Dendritic cell treated with granulocyte-macrophage colony-stimulating factor and Interleukin-4, amounts not matched to agents 40 ng/mL and 50 ng/mL, for 4 days (primary cell): ENCODE results near the gene TRIM38.
"Not testable (repeated sequence)": the region's sequence is repeated elsewhere in the genome, so short reads cannot be mapped to it uniquely, and the experiment has no call there.

Experiments
- H3K27ac Mint-ChIP-seq: one replicate; pipeline ENCODE4 v1.8.0; 2022; ENCODE audit warnings: mild to moderate bottlenecking, mixed read lengths
- H3K27me3 Mint-ChIP-seq: one replicate; pipeline ENCODE4 v1.8.0; 2022; ENCODE audit warnings: mild to moderate bottlenecking, mixed read lengths
- H3K36me3 Mint-ChIP-seq: one replicate; pipeline ENCODE4 v1.8.0; 2022; ENCODE audit warnings: low read depth, mixed read lengths
- H3K4me1 Mint-ChIP-seq: one replicate; pipeline ENCODE4 v1.8.0; 2022; ENCODE audit warnings: low read depth, mixed read lengths
- H3K4me3 Mint-ChIP-seq: one replicate; pipeline ENCODE4 v1.8.0; 2022; ENCODE audit warnings: mild to moderate bottlenecking, moderate library complexity, mixed read lengths
- H3K9me3 Mint-ChIP-seq: one replicate; pipeline ENCODE4 v1.8.0; 2022; ENCODE audit warnings: mixed read lengths
- intact Hi-C: fragments of 100-400 bp; cut with micrococcal nuclease; formaldehyde crosslinking; loops from one replicate; pipeline ENCODE4 v1.15.0; 2022

The TRIM38 gene

GRCh38 chr6:25962149-25963127, at the start of gene TRIM38:
TSS of gene TRIM38 (plus strand) at chr6:25962802. CDS start at chr6:25966523, 3,721 bp downstream.
- H3K27me3 Mint-ChIP-seq = no peaks in the 10 kb centered on the region
- H3K27ac Mint-ChIP-seq = peak within 1 kb of the TSS; percentile 99
- peaks cover 69% of the 10 kb centered on the region for H3K4me1 Mint-ChIP-seq
- intact Hi-C loops = loop anchor here (2.0 kb wide), 1 partner anchor 30 kb away; no protein-coding TSS in a partner anchor
- peak within 1 kb of the TSS; percentile 95 for H3K4me3 Mint-ChIP-seq
- peaks cover 50% of the 10 kb centered on the region for H3K36me3 Mint-ChIP-seq
- no peaks in the 10 kb centered on the region for H3K9me3 Mint-ChIP-seq

- Mint-ChIP-seq H3K27ac (no peak overlapping the region), H3K9me3 (no peaks in the 10 kb centered on the region), H3K4me1 (no peaks in the 10 kb centered on the region), H3K36me3 (no peaks in the 10 kb centered on the region), H3K4me3 (no peak overlapping the region), H3K27me3 (peaks cover 1% of the 10 kb centered on the region)
- intact Hi-C loops = no loop called here
These were observed 48.9 kb upstream of the TRIM38 start for GRCh38 chr6:25913741-25914140.

- no peaks in the 10 kb centered on the region for H3K9me3 Mint-ChIP-seq
- H3K4me1 Mint-ChIP-seq = no peaks in the 10 kb centered on the region
- H3K27me3 Mint-ChIP-seq = peaks cover 1% of the 10 kb centered on the region
- H3K27ac Mint-ChIP-seq = no peak overlapping the region
- intact Hi-C loops = no loop called here
- H3K36me3 Mint-ChIP-seq = no peaks in the 10 kb centered on the region
- H3K4me3 Mint-ChIP-seq = no peak overlapping the region
These were observed 46.3 kb upstream of the TRIM38 start for GRCh38 chr6:25916330-25916729.

- Mint-ChIP-seq H3K36me3 (no peaks in the 10 kb centered on the region), H3K4me3 (no peak overlapping the region), H3K9me3 (no peaks in the 10 kb centered on the region), H3K4me1 (no peaks in the 10 kb centered on the region), H3K27me3 (no peaks in the 10 kb centered on the region), H3K27ac (no peak overlapping the region)
- intact Hi-C loops = no loop called here
These were observed 45.7 kb upstream of the TRIM38 start for GRCh38 chr6:25916789-25917490.

GRCh38 chr6:25918083-25918683, 44.4 kb upstream of the TRIM38 start:
- H3K4me1 Mint-ChIP-seq = no peaks in the 10 kb centered on the region
- intact Hi-C loops = no loop called here
- H3K27ac Mint-ChIP-seq = no peak overlapping the region
- H3K27me3 Mint-ChIP-seq = no peaks in the 10 kb centered on the region
- H3K9me3 Mint-ChIP-seq = no peaks in the 10 kb centered on the region
- no peak overlapping the region for H3K4me3 Mint-ChIP-seq
- H3K36me3 Mint-ChIP-seq = no peaks in the 10 kb centered on the region

GRCh38 chr6:25919657-25920056, 42.9 kb upstream of the TRIM38 start:
- no peaks in the 10 kb centered on the region for H3K36me3 Mint-ChIP-seq
- intact Hi-C loops = no loop called here
- no peaks in the 10 kb centered on the region for H3K9me3 Mint-ChIP-seq
- no peaks in the 10 kb centered on the region for H3K4me1 Mint-ChIP-seq
- H3K4me3 Mint-ChIP-seq = no peak overlapping the region
- H3K27ac Mint-ChIP-seq = no peak overlapping the region
- H3K27me3 Mint-ChIP-seq = no peaks in the 10 kb centered on the region

- H3K9me3 Mint-ChIP-seq = no peaks in the 10 kb centered on the region
- H3K36me3 Mint-ChIP-seq = no peaks in the 10 kb centered on the region
- H3K4me3 Mint-ChIP-seq = no peak overlapping the region
- H3K27me3 Mint-ChIP-seq = no peaks in the 10 kb centered on the region
- H3K4me1 Mint-ChIP-seq = no peaks in the 10 kb centered on the region
- intact Hi-C loops = no loop called here
- H3K27ac Mint-ChIP-seq = no peak overlapping the region
These were observed 40.9 kb upstream of the TRIM38 start for GRCh38 chr6:25921525-25922203.

- no peaks in the 10 kb centered on the region for H3K9me3 Mint-ChIP-seq
These were observed 40.3 kb upstream of the TRIM38 start for GRCh38 chr6:25922301-25922700.

GRCh38 chr6:25925876-25926275, 36.7 kb upstream of the TRIM38 start:
- Mint-ChIP-seq H3K36me3 (no peaks in the 10 kb centered on the region), H3K27ac (no peak overlapping the region), H3K27me3 (no peaks in the 10 kb centered on the region), H3K4me1 (peaks cover under 1% of the 10 kb centered on the region), H3K9me3 (peaks cover under 1% of the 10 kb centered on the region), H3K4me3 (no peak overlapping the region)
- intact Hi-C loops = no loop called here

More at GRCh38 chr6:25922301-25922700, 40.3 kb upstream of the TRIM38 start:
- Mint-ChIP-seq H3K27me3 (no peaks in the 10 kb centered on the region), H3K4me3 (no peak overlapping the region), H3K27ac (no peak overlapping the region), H3K4me1 (no peaks in the 10 kb centered on the region), H3K36me3 (no peaks in the 10 kb centered on the region)
- intact Hi-C loops = no loop called here

- Mint-ChIP-seq H3K36me3 (no peaks in the 10 kb centered on the region), H3K4me1 (peaks cover 5% of the 10 kb centered on the region), H3K9me3 (peaks cover 7% of the 10 kb centered on the region), H3K4me3 (no peak overlapping the region), H3K27ac (no peak overlapping the region), H3K27me3 (no peaks in the 10 kb centered on the region)
- intact Hi-C loops = no loop called here
These were observed 35.4 kb upstream of the TRIM38 start for GRCh38 chr6:25927178-25927577.

- H3K4me1 Mint-ChIP-seq = peaks cover 5% of the 10 kb centered on the region
- H3K27me3 Mint-ChIP-seq = no peaks in the 10 kb centered on the region
- no peak overlapping the region for H3K4me3 Mint-ChIP-seq
- intact Hi-C loops = no loop called here
- H3K36me3 Mint-ChIP-seq = no peaks in the 10 kb centered on the region
- H3K9me3 Mint-ChIP-seq = peaks cover 7% of the 10 kb centered on the region
- no peak overlapping the region for H3K27ac Mint-ChIP-seq
These were observed 34.8 kb upstream of the TRIM38 start for GRCh38 chr6:25927756-25928216.

GRCh38 chr6:25928562-25929324, 33.9 kb upstream of the TRIM38 start:
- Mint-ChIP-seq H3K4me1 (peaks cover 5% of the 10 kb centered on the region), H3K27me3 (no peaks in the 10 kb centered on the region), H3K4me3 (no peak overlapping the region), H3K27ac (no peak overlapping the region), H3K36me3 (no peaks in the 10 kb centered on the region), H3K9me3 (peaks cover 7% of the 10 kb centered on the region)
- intact Hi-C loops = no loop called here

- H3K27ac Mint-ChIP-seq, intact Hi-C loops, H3K36me3 Mint-ChIP-seq, H3K4me1 Mint-ChIP-seq, H3K27me3 Mint-ChIP-seq, H3K4me3 Mint-ChIP-seq, H3K9me3 Mint-ChIP-seq: not testable (repeated sequence)
These were observed 32.8 kb upstream of the TRIM38 start for GRCh38 chr6:25929785-25930184.
